RWPE1 (cell line): ENCODE data around the gene ZNF169.
"Not testable (repeated sequence)": the region's sequence is repeated elsewhere in the genome, so short reads cannot be mapped to it uniquely, and the experiment has no call there.

ENCODE experiments used
- CTCF ChIA-PET: fragments of 350-600 bp; sonication (Branson Sonifier 250); formaldehyde crosslinking; extraction: SDS; loops from one replicate; lab custom pipeline; 2021; lab: Yijun Ruan, JAX
- POLR2A ChIA-PET: fragments of 400-600 bp; formaldehyde crosslinking; extraction: SDS; loops from one replicate; lab custom pipeline; 2020; ENCODE audit warnings: antibody characterized with exemption; ENCODE audit not compliant: low non-redundant PET; lab: Yijun Ruan, JAX
- DNase-seq: peaks from one replicate; pipeline ENCODE4 v3.0.0; 2012; ENCODE audit warnings: low spot score
- H3K27ac ChIP-seq: fragments of 450-650 bp; 2 replicates; pipeline ENCODE4 v1.5.1; 2017

The ZNF169 gene

GRCh38 chr9:94340750-94341149, 81.7 kb downstream of the ZNF169 start:
- POLR2A ChIA-PET, CTCF ChIA-PET: not testable (repeated sequence)

DNA sequence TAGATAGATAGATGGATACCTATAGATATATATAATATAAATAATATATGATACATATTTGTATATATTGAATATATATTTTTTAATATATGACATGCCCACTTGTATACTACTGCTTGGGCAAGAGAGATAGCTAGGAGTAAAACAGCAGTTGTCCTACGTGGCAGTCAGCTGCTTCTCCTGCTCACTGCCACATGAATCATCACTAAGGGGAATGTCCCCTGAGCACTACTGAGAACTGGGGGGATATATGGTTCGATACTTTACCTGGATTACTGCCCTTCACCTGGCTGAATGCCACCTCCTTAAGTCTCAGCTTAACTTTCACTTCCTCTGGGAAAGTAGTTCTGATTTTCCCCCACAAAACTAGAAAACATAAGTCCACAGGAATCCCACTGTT, 82.6 kb downstream of the ZNF169 start:
- CTCF ChIA-PET, POLR2A ChIA-PET, H3K27ac ChIP-seq, DNase-seq: not testable (repeated sequence)

More at GRCh38 chr9:94340750-94341149, 81.7 kb downstream of the ZNF169 start:
- DNase-seq, H3K27ac ChIP-seq: not testable (repeated sequence)

- DNase-seq, CTCF ChIA-PET, H3K27ac ChIP-seq, POLR2A ChIA-PET: not testable (repeated sequence)
Measured at GRCh38 chr9:94347451-94347850, 88.4 kb downstream of the ZNF169 start.

DNA sequence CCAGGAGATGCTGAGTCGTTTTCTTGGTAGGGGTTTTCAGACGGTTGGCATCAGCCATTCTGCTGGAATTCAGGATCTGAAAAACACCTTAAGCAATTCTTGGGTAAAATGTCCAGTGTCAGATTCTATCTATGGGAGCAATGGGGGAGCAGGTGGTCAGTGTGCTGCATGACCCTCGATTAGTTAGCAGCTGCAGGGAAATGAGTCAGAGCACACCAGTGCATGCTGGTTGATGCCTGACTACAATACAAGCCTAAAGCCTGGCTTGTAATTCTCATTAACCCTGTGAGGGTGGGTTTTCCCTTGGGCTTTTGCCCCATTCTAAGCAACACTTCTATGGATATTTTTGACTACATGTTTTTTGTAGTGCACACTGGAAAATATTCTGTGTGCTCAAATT, 89.7 kb downstream of the ZNF169 start:
- POLR2A ChIA-PET, H3K27ac ChIP-seq, DNase-seq, CTCF ChIA-PET: not testable (repeated sequence)
